Left renal cortex interstitium (tissue), 4 donors: ENCODE measurements around the gene RPS6KA5. TPM values are rescaled to one million over a fixed set of nuclear protein-coding genes. Genes with fewer than 3 reads are reported as not detected.
"Not testable (repeated sequence)": the region's sequence is repeated elsewhere in the genome, so short reads cannot be mapped to it uniquely, and the experiment has no call there.

Experiments used
- DNase-seq, 4 donors: peaks; one replicate each; pipeline ENCODE4 v3.0.0-alpha.2; 2013; ENCODE audit warnings: low read depth in 4 of 4, low spot score in 2 of 4, missing footprints in 1 of 4
- polyA plus RNA-seq, 4 donors: library from polyadenylated mRNA; unstranded; fragments of 120-200 nt; gene quantifications; one replicate each; pipeline ENCODE4 v1.2.1, GENCODE V29; 2013; ENCODE audit not compliant: insufficient read length in 4 of 4

Gene RPS6KA5
- polyA plus RNA-seq, 4 donors: 6.0 to 8.7 (median 7.7) TPM

- no peak for DNase-seq
Measured at GRCh38 chr14:90991690-90992443, 68.6 kb downstream of the RPS6KA5 start.

- DNase-seq: no peak
Measured at GRCh38 chr14:90990141-90990540, 70.3 kb downstream of the RPS6KA5 start.

- no peak for DNase-seq
Measured at GRCh38 chr14:90987140-90987539, 73.3 kb downstream of the RPS6KA5 start.

- no peak for DNase-seq
Measured at GRCh38 chr14:90986510-90986909, 73.9 kb downstream of the RPS6KA5 start.

GRCh38 chr14:90985601-90986242 lies 74.7 kb downstream of the RPS6KA5 start:
- DNase-seq: no peak

- DNase-seq: no peak
Measured at GRCh38 chr14:90983560-90983959, 76.9 kb downstream of the RPS6KA5 start.

- DNase-seq: no peak
Measured at GRCh38 chr14:90981636-90982035, 78.8 kb downstream of the RPS6KA5 start.

- not testable (repeated sequence) for DNase-seq
Measured at GRCh38 chr14:90980636-90981035, 79.8 kb downstream of the RPS6KA5 start.

GRCh38 chr14:90979515-90979914 lies 80.9 kb downstream of the RPS6KA5 start:
- no peak for DNase-seq

- DNase-seq: no peak
Measured at GRCh38 chr14:90976101-90976500, 84.3 kb downstream of the RPS6KA5 start.

- no peak for DNase-seq
Measured at GRCh38 chr14:90971687-90972086, 88.8 kb downstream of the RPS6KA5 start.

GRCh38 chr14:90970167-90970600 lies 90.3 kb downstream of the RPS6KA5 start:
- DNase-seq: no peak

- DNase-seq: no peak
Measured at GRCh38 chr14:90969531-90970166, 90.8 kb downstream of the RPS6KA5 start.

GRCh38 chr14:90968025-90968424 lies 92.4 kb downstream of the RPS6KA5 start:
- DNase-seq: no peak

- DNase-seq: no peak
Measured at GRCh38 chr14:90966493-90966892, 93.9 kb downstream of the RPS6KA5 start.

GRCh38 chr14:90965765-90966164 lies 94.7 kb downstream of the RPS6KA5 start:
- no peak for DNase-seq

GRCh38 chr14:90963343-90963742 lies 97.1 kb downstream of the RPS6KA5 start:
- DNase-seq: no peak

- DNase-seq: no peak
Measured at GRCh38 chr14:90962505-90963109, 97.8 kb downstream of the RPS6KA5 start.

GRCh38 chr14:90960818-90961217 lies 99.6 kb downstream of the RPS6KA5 start:
- no peak for DNase-seq

- no peak for DNase-seq
Measured at GRCh38 chr14:90959344-90959743, 101.1 kb downstream of the RPS6KA5 start.

- no peak for DNase-seq
Measured at GRCh38 chr14:90956273-90956672, 104.2 kb downstream of the RPS6KA5 start.
